SIG-M5 treated with dmso at 0.1 percent for 504 hours (cell line): ENCODE results near the gene KCNJ3.

Source experiments
- DNase-seq: peaks from one replicate; lab custom pipeline; 2025; ENCODE audit not compliant: unreplicated experiment; lab: John Stamatoyannopoulos, UW

Gene KCNJ3

DNA sequence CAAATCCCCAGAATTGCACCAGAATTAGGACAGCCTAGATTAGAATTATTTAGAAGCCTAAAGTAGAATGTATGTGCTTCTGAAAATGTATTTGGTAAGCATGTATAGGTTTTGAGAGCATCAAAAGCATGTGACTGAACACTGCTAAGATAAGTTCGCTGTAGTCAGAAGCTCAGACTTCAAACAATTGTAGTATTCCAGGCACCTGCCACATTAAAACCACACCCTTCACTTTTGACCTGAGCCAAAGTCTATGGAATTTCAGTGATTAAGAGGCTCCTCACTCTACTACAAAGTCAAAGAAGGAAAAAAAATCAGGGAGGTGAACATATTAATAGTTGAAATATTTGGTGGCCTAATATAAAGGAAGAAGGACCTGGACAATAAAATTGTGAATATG, 8.2 kb downstream of the KCNJ3 start:
- DNase-seq, result no peak

DNA sequence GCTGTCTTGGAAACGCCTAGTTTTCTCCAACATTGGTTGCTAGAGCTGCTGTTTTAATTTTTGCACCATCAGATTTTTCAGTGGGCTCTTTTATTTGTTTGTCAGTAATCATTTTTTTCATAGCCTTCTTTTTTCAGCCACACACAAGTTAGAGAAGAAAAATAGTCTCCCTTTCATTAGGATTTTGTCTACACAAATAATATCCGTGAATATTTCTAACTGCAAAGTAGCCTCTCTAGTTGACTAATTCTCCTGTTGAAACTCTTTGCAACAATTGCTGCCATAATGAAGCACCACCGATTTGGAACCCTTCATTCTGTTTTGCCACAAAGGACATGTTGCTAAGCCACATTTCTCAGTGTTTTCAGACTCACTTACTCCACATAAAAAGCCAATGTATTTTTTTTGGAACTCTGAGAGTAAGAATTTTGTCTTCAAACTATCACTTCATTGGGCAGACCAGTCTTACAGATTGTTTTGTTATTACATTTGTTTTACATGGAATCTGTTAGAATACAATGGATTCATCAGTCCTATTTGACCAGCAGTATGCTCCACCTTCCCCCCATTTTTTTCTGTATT, 9.6 kb downstream of the KCNJ3 start:
- no peak for DNase-seq

DNA sequence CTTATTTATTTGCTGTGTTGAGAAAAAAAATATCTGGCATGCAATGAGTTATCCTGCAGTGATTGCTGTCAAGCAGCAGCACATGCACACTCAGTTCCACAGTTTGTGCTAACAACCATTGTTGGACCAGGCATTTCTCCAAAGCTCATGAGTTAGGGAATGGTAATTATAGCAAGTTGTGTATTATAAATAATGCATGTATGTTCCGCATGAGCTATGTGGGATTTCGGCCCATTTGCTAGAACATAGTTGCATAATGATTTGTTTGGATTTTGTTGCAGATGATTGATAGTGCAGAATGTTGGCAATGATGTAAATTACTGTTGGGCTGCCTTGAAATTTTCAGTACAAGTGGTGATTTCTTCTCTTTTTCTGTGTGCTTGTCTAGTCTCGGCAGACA, 10.7 kb downstream of the KCNJ3 start:
- no peak for DNase-seq

DNA sequence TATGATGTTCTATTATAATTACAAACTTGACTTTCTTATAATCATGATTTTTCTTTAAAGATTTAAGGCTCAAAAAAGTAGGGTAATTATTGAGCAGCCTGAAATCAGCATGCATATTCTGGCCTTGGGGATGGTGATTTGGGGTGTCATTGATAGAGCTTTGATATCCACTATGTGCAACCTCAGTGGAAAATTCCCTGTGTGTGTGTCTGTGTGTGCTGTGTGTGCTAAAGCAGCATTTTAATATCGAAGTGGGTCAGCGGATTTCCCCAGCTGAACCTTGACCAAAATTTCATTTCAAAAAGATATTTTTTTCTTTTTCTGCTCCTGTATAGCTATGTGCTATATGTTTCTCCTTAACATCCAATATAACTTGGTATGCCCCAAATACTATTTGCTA, 11.6 kb downstream of the KCNJ3 start:
- DNase-seq, result no peak

GRCh38 chr2:154710685-154711084, 12.2 kb downstream of the KCNJ3 start:
- no peak for DNase-seq

GRCh38 chr2:154713675-154714074, 15.2 kb downstream of the KCNJ3 start:
- no peak for DNase-seq

- no peak for DNase-seq
Measured at GRCh38 chr2:154720651-154721050, 22.2 kb downstream of the KCNJ3 start.

DNA sequence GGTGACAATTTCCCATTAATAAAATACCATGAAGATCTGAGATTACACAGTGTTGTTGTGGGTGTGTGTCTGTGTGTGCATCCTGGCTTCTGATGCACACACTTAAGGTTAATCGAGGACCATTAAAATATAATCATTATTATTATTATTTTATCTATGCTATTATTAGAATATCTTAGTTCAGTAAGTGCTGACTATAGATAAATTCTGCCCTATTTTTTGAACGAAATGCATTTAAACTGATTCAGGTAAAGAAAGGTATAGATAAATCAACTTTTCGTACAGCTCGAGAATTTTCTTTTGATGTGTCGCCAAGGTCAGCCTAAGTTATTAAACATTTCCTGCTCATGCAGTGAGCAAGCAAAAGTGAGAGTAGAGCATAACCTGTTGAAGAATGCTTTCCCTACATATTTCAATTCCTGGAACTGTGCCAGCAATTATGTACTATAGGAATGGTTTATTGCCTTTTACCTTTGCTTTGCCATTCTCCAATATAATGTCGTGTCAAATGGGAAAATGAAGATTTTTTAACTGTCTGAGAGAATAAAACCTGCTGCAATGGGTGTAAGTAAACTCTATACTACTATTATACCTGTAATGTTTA, 25.8 kb downstream of the KCNJ3 start:
- DNase-seq, result no peak

DNA sequence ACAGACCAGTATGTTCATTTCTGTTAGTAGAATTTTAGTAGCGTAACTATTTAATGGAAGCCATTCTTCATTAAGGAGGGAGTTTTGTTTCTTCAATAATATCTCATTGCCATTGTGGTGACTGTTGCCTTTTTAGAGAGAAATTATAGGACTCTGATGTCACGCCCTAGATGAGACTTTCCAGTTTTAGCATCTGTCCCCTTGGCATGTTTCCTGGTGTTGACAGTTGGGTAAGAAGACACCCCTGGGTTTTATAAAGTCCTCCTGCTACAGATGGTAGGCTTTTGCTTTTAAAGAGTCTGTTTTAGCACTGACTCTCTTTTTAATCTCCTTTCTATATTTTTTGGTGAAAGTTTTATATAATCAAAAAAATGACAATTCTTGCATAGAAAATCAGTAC, 41.9 kb downstream of the KCNJ3 start:
- DNase-seq, result no peak

DNA sequence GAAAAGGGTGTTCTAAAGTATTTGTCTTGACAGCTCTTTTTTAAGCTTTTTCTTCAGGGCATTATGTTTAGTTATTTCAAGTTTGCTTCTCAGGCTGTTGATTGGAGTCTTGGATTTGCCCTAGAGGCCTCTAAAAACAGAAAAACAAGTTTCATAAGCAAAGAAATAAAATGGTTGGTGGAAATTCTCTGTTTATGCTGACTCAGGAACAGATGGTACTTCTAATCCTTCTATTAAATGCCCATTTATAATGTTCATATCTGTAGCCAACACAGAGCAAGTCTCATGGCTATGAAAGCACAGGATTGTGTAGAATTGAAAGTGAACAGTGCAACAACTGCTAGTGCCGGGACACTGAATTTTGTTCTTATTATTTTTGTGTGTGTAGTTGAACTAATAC, 60.4 kb downstream of the KCNJ3 start:
- DNase-seq, result no peak

GRCh38 chr2:154762638-154763037, 64.1 kb downstream of the KCNJ3 start:
- DNase-seq, result no peak

DNA sequence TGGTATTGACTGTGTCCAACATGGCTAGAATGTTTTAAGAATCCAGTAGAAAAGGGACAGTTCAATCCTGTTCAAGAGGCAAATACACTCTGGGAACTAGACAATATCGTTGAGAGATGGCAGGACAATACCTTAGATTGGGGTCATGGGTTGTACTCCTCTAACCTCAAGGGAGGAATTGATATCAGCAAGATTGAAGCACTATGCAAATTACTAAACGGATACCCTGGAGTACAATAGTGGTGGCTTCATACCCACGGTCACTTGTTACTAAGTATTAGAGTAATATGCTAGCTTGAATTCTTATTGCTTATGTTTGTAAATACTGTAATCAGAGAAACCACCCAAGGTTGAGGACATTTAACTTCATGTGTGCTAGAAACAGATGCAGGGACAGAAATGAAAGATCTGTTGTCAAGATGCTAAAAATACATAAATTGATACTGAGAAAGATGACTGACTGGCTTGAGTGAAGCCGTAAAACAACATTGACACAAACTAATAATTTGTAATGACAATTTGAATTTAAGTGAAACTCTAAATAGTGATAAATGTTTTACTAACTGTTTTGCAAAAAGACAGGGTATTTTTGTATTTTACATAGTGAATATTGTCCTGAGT, 73.3 kb downstream of the KCNJ3 start:
- no peak for DNase-seq

- no peak for DNase-seq
Measured at GRCh38 chr2:154776825-154777224, 78.3 kb downstream of the KCNJ3 start.

DNA sequence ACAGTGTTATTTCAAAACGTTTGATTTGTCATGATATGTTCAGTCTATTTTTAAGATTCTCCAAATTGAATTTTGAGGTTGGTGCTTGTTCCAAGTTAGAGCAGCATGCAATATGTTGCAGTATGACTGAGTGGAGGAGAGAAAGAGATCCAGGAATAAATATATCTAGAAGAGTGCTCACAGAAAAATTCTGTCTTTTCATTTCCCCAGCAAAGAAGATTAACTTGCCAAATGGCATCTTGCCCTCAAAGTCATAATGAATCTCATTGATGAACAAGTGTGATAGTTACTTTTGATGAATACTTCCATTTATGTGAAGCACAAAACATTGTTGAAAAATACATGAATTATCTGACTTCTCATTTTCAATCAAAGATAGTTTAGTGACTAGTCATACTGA, 95.9 kb downstream of the KCNJ3 start:
- no peak for DNase-seq

DNA sequence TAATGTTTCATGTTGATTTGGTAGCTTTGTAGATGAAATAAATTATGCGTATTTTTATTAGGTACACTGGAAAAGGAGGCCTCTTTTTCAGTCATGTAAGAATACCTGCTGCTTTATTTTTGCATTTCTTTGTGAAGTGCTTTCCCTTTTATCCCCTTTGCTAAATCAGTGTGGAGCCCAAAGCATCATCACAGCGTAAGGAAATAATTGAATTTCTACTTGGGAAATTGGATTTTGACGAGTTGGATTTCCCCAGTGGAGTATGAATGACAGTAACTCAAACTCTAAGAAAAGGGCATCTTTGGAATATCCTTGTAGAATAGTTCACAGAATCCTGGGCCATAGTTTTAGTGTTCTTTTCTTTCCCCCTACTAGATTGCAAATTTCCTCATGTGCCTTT, 97.2 kb downstream of the KCNJ3 start:
- no peak for DNase-seq

GRCh38 chr2:154804451-154804850, 106.0 kb downstream of the KCNJ3 start:
- DNase-seq, result no peak

DNA sequence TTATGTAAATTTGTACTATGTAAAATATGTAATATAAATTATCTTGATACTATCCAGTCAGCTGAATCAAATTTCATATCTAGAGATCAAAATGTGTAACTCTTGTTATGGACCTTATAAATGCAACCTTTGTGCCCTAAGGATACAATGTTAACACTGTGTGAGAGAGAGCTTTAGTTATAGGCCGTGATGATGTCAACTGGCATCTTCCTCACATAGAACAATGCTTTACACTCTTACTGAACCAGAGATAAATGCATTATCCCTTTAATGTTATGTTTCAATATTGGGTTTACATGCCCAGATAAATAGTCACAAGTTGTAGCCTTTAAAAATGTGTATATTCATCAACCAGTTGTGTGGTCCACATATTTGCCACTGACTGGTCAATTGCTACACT, 115.1 kb downstream of the KCNJ3 start:
- DNase-seq, result no peak

DNA sequence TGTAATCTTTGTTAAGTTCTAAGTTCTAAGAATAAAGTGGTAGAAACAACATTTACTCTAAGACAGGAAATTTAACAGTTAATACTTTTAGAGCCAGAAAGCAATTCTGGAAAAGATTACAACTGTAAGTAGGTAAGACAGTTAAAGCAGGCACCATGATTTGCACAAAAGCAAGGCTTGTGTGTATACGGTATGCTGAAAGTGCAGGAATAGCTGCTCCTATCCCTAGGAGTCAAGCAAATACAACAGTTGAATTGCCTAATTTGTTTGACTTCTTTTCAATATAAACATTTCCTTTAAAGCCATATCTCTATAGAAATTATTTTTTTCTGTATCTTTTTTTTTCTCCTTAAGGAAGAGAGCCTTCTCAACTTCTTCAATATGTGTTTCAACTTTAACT, 116.4 kb downstream of the KCNJ3 start:
- DNase-seq, result no peak

DNA sequence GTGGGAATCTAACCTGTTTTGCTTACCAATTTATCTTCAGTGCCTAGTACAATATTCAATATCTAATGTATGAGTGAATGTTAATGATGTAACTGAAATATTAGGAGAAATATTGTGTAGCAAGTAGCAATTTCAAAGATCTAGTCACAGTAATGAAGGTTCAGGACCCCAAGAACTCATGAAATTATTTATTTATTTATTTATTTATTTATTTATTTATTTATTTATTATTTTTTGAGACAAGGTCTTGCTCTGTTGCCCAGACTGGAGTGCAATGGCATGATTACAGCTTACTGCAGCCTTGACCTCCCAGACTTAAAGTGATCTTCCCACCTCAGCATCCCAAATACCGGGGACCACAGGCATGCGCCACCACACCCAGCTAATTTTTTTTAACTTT, 126.9 kb downstream of the KCNJ3 start:
- no peak for DNase-seq

DNA sequence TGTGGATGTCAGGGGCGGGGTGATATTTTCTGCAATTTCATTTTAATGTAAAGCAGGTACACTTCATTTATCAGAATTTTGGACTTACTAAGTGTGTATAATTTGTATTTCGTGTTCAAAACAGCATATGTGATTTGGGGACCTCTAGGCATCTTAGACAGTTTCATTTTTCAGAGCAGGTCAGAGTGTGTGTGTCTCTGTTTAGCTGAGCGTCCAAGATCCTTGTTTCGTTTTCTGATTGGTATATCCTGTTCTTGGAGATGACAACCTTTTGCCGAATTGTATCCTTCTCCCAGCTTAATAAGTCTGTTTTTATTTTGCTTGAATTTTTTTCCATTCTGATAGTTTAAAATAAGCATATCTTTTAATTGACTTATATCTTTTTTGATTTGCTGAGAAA, 128.3 kb downstream of the KCNJ3 start:
- no peak for DNase-seq

GRCh38 chr2:154827286-154827685, 128.8 kb downstream of the KCNJ3 start:
- no peak for DNase-seq

DNA sequence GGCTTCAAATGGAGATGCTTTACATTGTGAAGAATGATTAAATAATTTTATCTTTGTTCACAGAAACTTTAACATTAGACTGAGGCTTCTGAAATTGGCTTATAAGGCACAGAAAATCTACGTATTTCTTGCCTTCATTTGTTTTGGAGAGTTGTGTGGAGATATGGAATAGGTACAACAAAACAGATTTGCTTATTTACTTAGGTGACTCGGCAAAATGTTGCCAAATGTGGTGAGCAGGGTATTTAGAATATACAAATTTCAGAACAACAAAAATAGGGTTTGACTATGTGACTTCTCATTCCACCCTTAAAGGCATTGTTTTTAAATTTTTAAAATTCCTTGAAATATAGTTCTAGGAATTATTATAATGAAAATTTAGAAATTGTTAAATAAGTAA, 134.2 kb downstream of the KCNJ3 start:
- DNase-seq, result no peak

- DNase-seq, result no peak
Measured at GRCh38 chr2:154836632-154837031, 138.1 kb downstream of the KCNJ3 start.
